PFSK-1 (cell line): ENCODE results near the gene KCNJ4.

ENCODE experiments used
- FOXP2 ChIP-seq: optimal IDR thresholded peaks from 2 replicates; pipeline ENCODE3; 2011; ENCODE audit warnings: borderline replicate concordance, control low read depth, inconsistent platforms; ENCODE audit not compliant: insufficient read depth; ENCODE audit errors: extremely low read length, extremely low read depth
- POLR2AphosphoS5 ChIP-seq: IDR thresholded peaks from 2 replicates; pipeline ENCODE4 v1.6.1; 2012; ENCODE audit warnings: low read depth, mild to moderate bottlenecking, control low read depth, low read length, moderate library complexity
- SIN3A ChIP-seq: IDR thresholded peaks from 2 replicates; pipeline ENCODE4 v1.6.1; 2012; ENCODE audit warnings: mild to moderate bottlenecking, low read length, moderate library complexity, borderline replicate concordance; ENCODE audit not compliant: insufficient read depth
- TAF1 ChIP-seq: IDR thresholded peaks from 2 replicates; pipeline ENCODE4 v1.6.1; 2012; ENCODE audit warnings: low read length, control low read depth, borderline replicate concordance; ENCODE audit not compliant: insufficient read depth
- TF ChIP-seq, protein P1 (sequence below), 2 experiments: IDR thresholded peaks; 2 replicates each; pipeline versions ENCODE4 v1.6.1 to v1.8.0; 2011 to 2012; ENCODE audit warnings: low read depth in 2 of 2, low read length in 2 of 2, control low read depth in 1 of 2, inconsistent platforms in 1 of 2, mild to moderate bottlenecking in 1 of 2, moderate library complexity in 1 of 2; ENCODE audit not compliant: insufficient read depth in 1 of 2

KCNJ4 gene

DNA sequence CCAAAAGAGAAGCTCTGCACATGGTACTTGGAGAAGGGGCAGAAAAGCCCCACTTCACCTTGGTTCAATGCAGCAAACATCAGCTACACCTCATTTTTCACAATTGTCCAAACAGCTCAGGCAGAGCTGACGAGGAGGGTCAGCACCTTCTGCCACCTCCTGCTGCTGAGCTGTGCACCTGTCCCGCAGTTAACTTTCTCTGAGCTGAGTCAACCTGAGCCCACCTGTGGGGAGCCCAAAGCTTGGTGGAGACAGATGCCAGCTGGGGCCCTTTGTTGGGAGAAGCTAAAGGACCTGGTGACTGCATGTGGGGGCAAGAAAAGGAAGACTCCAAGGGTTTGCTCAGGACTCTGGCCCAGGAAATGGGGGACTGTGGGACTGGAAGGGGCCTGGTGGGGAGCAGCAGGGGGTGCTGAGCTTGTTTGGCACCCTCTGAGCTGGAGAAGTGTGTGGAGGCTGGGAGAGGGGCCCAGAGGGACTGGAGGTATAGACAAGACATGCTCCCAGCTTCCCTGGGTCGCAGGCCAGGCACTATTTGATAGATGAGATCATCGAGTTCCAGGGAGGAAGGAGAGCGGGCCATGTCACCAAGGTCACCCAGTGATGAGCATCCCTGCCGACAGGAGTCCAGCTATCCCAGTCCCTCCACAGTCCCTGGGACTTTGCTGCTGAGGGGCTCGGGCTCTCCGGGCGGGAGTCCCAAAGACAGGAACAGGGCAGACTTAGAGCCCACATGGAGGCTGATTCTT is 53.5 kb downstream of the KCNJ4 start:
- TF ChIP-seq FOXP2 (no peak), TAF1 (no peak), SIN3A (no peak)
- TF ChIP-seq, protein P1, sequence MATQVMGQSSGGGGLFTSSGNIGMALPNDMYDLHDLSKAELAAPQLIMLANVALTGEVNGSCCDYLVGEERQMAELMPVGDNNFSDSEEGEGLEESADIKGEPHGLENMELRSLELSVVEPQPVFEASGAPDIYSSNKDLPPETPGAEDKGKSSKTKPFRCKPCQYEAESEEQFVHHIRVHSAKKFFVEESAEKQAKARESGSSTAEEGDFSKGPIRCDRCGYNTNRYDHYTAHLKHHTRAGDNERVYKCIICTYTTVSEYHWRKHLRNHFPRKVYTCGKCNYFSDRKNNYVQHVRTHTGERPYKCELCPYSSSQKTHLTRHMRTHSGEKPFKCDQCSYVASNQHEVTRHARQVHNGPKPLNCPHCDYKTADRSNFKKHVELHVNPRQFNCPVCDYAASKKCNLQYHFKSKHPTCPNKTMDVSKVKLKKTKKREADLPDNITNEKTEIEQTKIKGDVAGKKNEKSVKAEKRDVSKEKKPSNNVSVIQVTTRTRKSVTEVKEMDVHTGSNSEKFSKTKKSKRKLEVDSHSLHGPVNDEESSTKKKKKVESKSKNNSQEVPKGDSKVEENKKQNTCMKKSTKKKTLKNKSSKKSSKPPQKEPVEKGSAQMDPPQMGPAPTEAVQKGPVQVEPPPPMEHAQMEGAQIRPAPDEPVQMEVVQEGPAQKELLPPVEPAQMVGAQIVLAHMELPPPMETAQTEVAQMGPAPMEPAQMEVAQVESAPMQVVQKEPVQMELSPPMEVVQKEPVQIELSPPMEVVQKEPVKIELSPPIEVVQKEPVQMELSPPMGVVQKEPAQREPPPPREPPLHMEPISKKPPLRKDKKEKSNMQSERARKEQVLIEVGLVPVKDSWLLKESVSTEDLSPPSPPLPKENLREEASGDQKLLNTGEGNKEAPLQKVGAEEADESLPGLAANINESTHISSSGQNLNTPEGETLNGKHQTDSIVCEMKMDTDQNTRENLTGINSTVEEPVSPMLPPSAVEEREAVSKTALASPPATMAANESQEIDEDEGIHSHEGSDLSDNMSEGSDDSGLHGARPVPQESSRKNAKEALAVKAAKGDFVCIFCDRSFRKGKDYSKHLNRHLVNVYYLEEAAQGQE (IDR thresholded peaks at IDR 0.05; ENCODE audit: insufficient read depth in 1 of 2, low read depth in 2 of 2, low read length in 2 of 2) = no peak

DNA sequence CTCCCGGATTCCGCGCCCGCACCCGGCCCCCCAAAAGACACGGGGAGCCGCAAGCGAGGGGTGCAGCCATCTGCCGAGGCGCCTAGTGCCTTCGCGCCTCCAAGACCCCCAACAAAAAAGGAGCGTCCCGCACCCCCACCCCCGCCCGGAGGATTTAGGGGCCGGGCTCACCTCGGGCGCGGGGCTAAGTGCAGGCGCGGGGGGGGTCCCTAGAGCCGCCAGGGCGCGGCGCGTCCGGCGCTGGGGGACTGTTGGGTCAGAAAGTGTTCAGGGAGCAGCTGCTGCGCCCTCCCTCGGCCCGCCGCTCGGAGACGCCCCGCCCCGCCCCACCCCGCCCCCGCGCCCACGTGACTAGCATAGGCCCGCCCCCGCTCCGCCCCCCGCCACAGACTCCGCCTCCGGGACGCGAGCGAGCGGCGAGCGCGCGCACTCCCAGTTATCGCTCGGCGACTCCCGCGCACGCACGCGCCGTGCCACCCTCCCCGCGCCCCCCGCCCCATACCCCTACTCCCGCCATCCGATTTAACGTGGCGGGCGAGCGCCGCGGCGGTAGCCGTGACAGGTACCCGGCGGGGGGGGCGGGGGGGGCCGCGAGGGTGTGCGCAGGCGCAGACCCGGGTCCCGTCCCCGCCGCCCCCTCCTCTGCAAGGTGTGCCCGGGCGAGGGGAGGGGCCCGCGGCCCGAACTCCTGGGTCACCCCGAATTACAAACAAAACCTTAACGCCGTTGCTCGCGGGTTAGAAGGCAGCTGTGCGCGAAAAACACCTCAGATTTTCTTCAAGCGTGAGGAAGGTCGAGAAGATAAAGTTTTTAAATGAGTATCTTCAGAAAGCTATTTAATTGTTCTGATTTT is 56.2 kb downstream of the KCNJ4 start:
- TF ChIP-seq TAF1 = no peak
- TF ChIP-seq FOXP2 = no peak
- TF ChIP-seq, protein P1 (IDR thresholded peaks at IDR 0.05; ENCODE audit: insufficient read depth in 1 of 2, low read depth in 2 of 2, low read length in 2 of 2) = no peak
- TF ChIP-seq POLR2AphosphoS5 = peak; percentile 62; the same call in 1 of the 2 replicates
- 0 out of 2 replicates have a peak, but pooled peaks have one; percentile 18 for TF ChIP-seq SIN3A

DNA sequence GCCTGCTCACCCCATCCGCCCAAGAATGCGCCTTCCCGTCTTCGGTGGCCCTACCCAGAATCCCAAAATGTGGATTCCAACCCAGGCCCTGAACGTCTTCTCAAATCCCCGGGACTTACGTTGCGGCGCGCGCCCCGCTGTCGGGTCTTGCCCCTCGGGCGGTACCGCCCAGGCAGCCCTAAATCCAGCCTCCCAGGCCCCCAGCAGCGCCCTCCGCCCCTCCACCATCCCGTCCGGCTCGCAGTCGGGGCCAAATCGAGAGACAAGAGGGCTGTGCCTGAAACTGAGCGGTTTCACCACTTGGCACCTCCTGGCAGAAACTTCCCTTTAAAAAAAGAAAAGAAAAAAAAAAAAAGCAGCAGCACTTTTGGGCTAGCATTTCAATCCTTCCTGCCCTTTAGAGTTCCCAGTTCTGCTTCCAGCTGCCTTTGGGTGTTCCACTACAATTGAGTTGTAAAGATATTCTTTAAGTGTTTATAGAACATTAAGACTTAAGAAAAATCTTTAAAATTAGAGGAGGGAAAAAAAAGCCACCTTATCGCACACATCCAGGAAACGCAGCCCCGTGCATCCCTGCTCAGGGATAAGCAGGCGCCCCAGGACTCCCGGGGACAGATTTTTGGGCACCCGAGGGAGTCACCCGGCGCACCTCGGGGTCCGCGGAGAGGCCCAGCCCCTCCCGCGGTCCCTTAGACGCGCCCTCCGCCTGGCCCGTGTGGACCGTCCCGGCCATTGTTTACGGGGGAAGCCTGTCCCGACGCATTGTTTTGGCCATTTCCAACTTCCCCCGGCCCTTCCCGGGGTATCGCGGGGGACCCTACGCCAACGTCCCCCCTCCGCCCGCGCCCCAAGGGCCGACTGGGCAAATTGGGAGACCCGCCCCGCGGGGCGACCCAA is 57.6 kb downstream of the KCNJ4 start:
- TF ChIP-seq FOXP2 = no peak
- TF ChIP-seq POLR2AphosphoS5 = no peak
- TF ChIP-seq, protein P1 (IDR thresholded peaks at IDR 0.05; ENCODE audit: insufficient read depth in 1 of 2, low read depth in 2 of 2, low read length in 2 of 2) = no peak
- no peak for TF ChIP-seq TAF1
- TF ChIP-seq SIN3A = no peak

DNA sequence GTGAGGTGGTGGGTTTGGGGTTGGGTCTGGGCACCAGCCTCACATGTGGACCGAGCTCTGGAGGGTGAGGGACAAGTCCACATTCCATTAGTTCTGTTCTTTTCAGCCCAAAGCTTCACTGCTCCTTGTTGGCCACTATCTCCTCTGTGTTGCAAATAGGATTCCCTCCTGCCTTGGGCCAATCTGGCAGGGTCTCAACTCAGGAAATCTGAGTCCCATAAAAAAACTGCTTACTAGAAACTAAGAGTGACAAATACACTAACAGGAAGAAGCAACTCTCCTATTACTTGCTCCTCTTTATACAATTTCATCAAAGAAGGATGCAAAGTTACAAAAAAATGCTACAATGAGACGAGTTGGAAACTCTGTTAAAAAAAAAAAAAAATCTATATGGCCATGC is 71.6 kb downstream of the KCNJ4 start:
- TF ChIP-seq, protein P1 (IDR thresholded peaks at IDR 0.05; ENCODE audit: insufficient read depth in 1 of 2, low read depth in 2 of 2, low read length in 2 of 2) = no peak
- TF ChIP-seq POLR2AphosphoS5 (no peak), SIN3A (no peak), TAF1 (no peak), FOXP2 (no peak)
